ENCODE results near the gene NGEF. TPM values are rescaled to one million over a fixed set of nuclear protein-coding genes. Genes with fewer than 3 reads are reported as not detected.

The NGEF gene
- total and polyA plus RNA-seq, 7 donors = 0.28 to 13.9 (median 10.8) TPM; not detected in 2

- intact Hi-C loops (cut with DNase I) = no loop called here
- Histone ChIP-seq H3K9me3 (no peaks in the 10 kb centered on the region), H3K4me3 (no peak overlapping the region), H3K27ac (no peak overlapping the region), H3K4me1 (no peaks in the 10 kb centered on the region), H3K27me3 (peaks cover 0 to 22% (median 0%) of the 10 kb centered on the region in 3 donors), H3K36me3 (no peaks in the 10 kb centered on the region)
- DNase-seq = no peak
- WGBS, 2 donors = 8 to 63% methylated on average over 7 of the region's 7 CpGs
- TF ChIP-seq EP300 (IDR thresholded peaks at IDR 0.05) (no peak), POLR2A (IDR thresholded peaks at IDR 0.05) (no peak), POLR2AphosphoS5 (IDR thresholded peaks at IDR 0.05) (no peak)
- TF ChIP-seq, protein P1, sequence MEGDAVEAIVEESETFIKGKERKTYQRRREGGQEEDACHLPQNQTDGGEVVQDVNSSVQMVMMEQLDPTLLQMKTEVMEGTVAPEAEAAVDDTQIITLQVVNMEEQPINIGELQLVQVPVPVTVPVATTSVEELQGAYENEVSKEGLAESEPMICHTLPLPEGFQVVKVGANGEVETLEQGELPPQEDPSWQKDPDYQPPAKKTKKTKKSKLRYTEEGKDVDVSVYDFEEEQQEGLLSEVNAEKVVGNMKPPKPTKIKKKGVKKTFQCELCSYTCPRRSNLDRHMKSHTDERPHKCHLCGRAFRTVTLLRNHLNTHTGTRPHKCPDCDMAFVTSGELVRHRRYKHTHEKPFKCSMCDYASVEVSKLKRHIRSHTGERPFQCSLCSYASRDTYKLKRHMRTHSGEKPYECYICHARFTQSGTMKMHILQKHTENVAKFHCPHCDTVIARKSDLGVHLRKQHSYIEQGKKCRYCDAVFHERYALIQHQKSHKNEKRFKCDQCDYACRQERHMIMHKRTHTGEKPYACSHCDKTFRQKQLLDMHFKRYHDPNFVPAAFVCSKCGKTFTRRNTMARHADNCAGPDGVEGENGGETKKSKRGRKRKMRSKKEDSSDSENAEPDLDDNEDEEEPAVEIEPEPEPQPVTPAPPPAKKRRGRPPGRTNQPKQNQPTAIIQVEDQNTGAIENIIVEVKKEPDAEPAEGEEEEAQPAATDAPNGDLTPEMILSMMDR (IDR thresholded peaks at IDR 0.05) = no peak
Measured at GRCh38 chr2:232981356-232981755, 31.7 kb downstream of the NGEF start.

DNA sequence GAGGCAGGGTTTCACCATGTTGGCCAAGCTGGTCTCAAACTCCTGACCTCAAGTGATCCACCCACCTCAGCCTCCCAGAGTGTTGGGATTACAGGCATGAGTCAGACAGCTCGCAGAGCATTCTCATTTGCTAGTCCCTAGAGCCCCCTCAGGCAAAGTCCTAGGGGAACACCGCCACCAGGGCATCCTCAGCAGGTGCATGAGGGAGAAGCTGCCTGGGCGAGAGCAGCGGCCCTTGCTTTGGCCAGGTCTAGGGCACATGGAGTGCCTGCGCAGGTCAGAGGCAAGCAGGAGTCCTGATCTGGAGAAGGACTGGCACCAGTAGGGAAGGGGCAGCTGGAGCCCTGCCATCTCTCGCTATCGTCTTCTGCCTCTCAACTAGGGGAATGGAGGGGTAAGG, 32.4 kb downstream of the NGEF start:
- DNase-seq = no peak
- H3K4me1 ChIP-seq = no peaks in the 10 kb centered on the region
- H3K27me3 ChIP-seq = peaks cover 0 to 22% (median 0%) of the 10 kb centered on the region in 3 donors
- H3K27ac ChIP-seq = no peak overlapping the region
- no peaks in the 10 kb centered on the region for H3K9me3 ChIP-seq
- no peak overlapping the region for H3K4me3 ChIP-seq
- no peaks in the 10 kb centered on the region for H3K36me3 ChIP-seq
- TF ChIP-seq, protein P1 (IDR thresholded peaks at IDR 0.05) = no peak
- no peak for TF ChIP-seq POLR2AphosphoS5 (IDR thresholded peaks at IDR 0.05)
- TF ChIP-seq POLR2A (IDR thresholded peaks at IDR 0.05) = no peak
- no peak for TF ChIP-seq EP300 (IDR thresholded peaks at IDR 0.05)
- WGBS, 2 donors = 76 to 85% methylated on average over 7 of the region's 7 CpGs
- intact Hi-C loops (cut with DNase I) = no loop called here

DNA sequence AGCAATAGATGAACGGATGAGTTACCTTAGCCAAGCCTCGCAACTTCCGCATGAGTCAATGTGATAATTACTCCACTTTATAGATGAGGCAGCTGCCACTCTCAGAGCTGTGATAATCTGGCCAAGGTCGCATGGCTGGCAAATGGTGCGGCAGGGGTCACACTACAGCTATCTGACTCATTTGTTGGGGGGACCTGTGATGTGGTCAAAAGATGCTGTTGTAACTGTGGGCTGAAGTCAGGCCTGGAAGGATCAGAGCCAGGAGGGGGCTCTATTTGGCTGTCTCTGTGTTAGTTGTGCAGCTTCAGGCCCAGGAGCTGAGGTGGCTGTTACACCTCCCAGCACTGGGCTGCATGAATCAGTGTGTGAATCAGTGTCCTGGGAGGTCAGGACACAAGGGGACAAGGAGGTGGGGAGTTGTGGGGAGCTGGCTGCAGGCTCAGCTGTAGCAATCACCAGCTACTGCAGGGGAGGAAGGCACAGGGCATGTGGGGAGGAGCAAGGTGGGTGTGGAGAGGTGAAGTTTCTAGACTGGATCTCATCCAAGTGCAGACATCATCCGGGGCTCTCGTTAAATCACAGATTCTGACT, 33.1 kb downstream of the NGEF start:
- H3K27ac ChIP-seq = no peak overlapping the region
- intact Hi-C loops (cut with DNase I) = no loop called here
- WGBS, 2 donors = 13 to 55% methylated on average over 7 of the region's 7 CpGs

DNA sequence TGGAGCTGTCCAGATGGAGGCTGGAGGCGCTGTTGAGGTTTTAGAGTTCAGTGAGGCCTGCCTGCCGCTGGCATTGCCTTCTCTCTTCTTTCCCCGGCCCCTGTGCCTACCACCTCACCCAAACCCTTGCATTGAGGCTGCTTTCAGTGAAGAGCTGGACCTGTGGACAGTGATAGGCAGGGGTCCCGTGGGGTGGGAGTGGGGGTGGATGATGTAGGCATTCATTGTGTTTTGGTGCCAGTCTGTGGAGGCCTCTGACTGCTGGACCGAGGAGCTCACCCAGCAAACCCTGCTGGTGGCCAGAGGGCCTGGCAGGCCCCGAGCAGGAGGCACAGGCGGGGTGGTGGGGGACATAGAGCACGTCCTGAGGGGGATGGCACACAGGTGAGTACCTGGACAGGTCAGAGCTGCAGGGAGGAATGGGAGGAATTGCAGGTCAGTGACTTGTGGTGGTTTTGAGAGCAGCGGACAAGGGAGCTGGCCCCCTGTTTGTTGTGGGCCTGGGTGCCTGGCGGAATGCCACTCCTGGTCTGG, 35.6 kb downstream of the NGEF start:
- WGBS, 2 donors = 86 to 93% methylated on average over 10 of the region's 10 CpGs

More for the DNA sequence above, 33.1 kb downstream of the NGEF start:
- Histone ChIP-seq H3K27me3 (peaks cover 0 to 22% (median 0%) of the 10 kb centered on the region in 3 donors), H3K9me3 (no peaks in the 10 kb centered on the region), H3K36me3 (no peaks in the 10 kb centered on the region), H3K4me3 (no peak overlapping the region), H3K4me1 (no peaks in the 10 kb centered on the region)
- DNase-seq = no peak
- no peak for TF ChIP-seq POLR2A (IDR thresholded peaks at IDR 0.05)
- TF ChIP-seq POLR2AphosphoS5 (IDR thresholded peaks at IDR 0.05) = no peak
- TF ChIP-seq, protein P1 (IDR thresholded peaks at IDR 0.05) = no peak
- no peak for TF ChIP-seq EP300 (IDR thresholded peaks at IDR 0.05)

More for the DNA sequence above, 35.6 kb downstream of the NGEF start:
- no peaks in the 10 kb centered on the region for H3K4me1 ChIP-seq
- H3K27me3 ChIP-seq = peaks cover 0 to 10% (median 0%) of the 10 kb centered on the region in 3 donors
- no peak overlapping the region for H3K27ac ChIP-seq
- H3K4me3 ChIP-seq = no peak overlapping the region
- no peak for DNase-seq
- intact Hi-C loops (cut with DNase I) = no loop called here
- H3K36me3 ChIP-seq = no peaks in the 10 kb centered on the region
- H3K9me3 ChIP-seq = no peaks in the 10 kb centered on the region
- TF ChIP-seq, protein P1 (IDR thresholded peaks at IDR 0.05) = no peak
- no peak for TF ChIP-seq POLR2A (IDR thresholded peaks at IDR 0.05)
- TF ChIP-seq EP300 (IDR thresholded peaks at IDR 0.05) = no peak
- no peak for TF ChIP-seq POLR2AphosphoS5 (IDR thresholded peaks at IDR 0.05)
